GM19193 (cell line): ENCODE measurements around the gene SNED1.

Experiments used
- POLR2A ChIP-seq: IDR thresholded peaks from 4 replicates; pipeline ENCODE4 v1.6.1; 2011; ENCODE audit not compliant: insufficient read depth, insufficient read length; ENCODE audit errors: extremely low read depth

SNED1 gene

DNA sequence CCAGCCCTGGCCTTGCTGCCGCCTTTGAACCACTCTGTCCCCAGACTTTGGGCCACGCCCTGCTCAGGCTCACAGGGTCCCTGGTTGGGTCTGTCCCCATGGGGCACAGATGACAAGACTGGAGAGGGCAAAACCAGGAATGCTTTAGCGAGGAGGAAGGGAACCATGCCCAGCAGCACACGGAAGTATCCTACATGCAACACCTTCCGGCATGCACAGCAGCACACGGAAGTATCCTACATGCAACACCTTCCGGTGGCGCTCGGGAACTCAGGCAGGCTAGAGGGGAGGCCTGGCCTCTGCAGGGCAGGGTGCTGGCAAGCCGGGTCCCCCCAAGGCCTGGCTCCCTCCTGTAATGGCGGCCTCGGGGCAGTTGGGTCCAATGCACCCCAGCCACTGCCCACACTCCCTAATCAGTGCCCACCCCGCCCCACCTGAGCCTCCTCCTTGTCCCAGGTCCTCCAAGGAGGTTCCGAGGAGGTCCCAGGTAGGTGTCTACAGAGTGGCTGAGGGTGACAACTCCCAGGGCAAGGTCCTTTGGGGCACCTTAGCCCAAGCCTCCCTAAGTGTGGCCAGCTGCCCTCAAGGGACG is 33.6 kb upstream of the SNED1 start:
- TF ChIP-seq POLR2A, result no peak

DNA sequence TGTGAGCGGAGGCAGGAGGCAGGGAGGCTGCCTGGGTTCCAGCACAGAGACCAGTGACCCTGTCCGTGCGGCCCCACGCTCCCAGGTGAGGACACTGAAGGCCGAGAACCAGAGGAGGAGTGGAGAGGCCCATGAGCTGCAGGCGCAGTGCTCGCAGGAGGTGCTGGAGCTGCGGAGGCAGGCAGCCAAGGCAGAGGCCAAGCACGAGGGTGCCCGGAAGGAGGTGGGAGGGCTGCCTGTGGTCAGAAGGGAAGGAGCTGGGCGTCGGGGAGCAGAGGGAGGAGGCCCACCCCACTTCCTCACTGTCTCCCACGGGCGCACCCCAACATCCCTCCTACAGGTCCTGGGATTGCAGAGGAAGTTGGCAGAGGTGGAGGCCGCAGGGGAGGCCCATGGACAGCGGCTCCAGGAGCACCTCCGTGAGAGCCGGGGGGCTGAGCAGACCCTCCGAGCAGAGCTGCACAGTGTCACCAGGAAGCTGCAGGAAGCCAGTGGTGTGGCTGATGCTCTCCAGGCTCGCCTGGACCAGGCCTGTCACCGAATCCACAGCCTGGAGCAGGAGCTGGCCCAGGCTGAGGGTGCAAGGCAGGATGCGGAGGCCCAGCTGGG is 33.0 kb upstream of the SNED1 start:
- TF ChIP-seq POLR2A, result no peak

DNA sequence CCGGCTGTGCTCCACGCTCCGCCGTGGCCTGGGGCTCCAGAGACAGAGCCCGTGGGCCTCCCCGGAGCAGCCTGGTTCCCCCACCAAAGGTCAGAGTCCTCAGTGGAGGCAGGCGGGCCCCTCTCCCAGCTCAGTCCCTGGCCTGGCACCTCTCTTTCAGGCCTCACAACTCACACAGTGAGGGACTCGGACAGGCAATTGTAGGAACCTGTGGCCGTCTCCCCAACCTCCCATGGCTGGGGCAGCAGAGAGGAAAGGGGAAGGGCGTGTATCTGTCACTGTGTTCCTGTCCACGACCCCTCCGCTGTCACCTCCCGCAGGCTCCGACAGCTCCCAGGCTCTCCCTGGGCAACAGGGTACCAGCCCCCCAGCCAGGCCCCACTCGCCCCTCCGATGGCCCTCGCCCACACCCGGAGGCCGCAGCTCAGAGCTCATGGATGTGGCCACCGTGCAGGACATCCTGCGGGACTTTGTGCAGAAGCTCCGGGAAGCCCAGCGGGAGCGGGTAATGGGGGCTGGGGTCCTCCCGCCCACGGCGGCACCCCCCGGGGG is 32.4 kb upstream of the SNED1 start:
- no peak for TF ChIP-seq POLR2A

DNA sequence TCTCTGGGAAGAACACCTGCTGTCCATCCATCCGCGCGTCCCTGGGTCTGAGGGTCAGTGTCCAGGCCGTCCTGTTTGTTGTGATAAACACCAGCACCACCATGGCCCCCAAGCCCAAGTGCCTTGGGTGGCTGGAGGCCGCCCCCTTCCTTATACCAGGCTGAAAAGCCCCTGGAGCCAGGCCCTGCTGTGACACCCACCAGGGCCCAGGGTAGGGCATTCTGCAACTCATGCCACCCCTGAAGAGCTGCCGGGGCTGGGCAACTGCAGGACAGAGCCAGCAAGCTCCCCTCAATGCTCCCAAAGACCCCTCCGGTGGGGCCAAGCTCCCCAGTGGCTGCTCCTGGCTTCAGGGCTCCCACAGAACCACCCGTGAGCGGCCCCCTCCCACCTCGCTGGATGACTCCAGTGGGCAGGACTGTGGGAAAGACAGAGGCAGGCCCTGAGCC is 31.9 kb upstream of the SNED1 start:
- no peak for TF ChIP-seq POLR2A

DNA sequence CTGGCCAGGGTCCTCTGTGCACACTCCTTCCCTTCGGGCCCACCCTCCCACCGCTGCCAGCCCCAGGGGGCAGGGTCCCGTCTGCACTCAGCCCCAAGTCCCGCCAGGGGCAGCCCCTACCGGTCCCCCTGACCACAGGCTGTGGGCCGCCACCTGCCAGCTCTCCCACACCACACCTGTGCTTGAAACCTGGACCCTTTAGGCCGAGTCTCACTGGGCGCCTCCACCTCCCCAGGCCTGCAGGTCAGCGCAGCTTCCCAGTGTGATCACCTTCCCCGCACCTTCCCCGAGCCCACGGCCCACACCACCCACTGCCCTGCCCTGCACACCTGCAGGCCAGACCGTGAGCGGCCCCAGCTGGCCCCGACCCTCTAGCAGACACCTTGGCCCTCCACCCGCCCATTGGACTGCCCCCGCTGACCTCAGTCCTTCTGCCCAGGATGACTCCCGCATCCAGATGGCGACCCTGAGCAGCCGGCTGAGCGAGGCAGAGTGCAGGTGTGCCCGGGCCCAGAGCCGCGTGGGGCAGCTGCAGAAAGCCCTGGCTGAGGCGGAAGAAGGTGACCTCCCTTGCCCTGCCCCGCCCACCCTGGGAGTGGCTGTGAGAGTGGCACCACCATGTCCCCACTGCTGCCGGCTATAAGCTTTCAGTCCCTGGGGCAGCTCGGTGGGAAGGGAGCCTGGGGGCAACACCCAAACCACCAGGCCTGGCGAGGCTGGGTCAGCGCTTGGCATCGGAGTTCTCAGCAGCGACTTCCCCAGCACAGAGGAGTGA is 31.3 kb upstream of the SNED1 start:
- TF ChIP-seq POLR2A, result no peak

DNA sequence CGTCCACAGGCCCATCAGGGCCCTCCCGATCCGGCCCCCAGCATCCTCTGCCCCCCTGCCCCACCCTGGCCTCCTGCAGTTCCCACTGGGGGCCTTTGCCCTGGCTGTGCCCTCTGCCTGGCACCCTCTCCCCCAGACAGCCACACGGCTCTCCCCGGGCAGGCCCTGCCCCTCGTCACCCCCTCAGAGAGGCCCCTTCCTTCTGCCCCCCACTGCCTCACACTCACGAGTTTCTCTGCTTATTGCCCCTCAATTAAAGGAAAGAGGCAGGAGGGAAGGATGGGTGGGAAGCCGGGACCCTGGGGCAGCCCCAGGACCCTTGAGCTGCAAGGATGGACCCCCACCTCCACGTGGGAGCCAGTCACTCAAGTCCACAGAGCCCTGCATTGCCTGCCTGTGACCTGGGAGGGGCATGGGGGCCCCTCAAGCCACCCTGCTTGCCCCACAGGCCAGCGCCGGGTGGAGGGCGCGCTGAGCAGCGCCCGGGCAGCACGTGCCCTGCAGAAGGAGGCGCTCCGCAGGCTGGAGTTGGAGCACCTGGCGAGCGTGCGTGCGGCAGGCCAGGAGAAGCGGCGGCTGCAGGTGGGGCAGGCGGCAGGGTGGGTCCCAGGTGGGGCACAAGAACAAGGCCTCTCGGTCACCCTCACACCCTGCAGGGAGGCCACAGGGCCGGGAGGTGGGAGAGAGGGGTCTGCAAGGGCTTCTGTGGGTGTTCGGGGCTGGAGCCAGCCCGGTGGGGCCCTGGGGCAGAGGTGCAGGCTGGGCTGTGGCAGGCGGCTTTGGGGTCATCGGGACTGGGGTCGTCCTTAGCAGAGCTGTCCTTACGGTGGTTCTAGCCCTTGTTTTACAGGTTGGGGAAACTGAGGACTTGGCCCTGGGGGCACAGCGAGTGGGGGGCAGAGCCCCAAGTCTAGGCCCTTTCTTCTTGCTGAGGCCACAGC is 30.5 kb upstream of the SNED1 start:
- TF ChIP-seq POLR2A, result no peak

DNA sequence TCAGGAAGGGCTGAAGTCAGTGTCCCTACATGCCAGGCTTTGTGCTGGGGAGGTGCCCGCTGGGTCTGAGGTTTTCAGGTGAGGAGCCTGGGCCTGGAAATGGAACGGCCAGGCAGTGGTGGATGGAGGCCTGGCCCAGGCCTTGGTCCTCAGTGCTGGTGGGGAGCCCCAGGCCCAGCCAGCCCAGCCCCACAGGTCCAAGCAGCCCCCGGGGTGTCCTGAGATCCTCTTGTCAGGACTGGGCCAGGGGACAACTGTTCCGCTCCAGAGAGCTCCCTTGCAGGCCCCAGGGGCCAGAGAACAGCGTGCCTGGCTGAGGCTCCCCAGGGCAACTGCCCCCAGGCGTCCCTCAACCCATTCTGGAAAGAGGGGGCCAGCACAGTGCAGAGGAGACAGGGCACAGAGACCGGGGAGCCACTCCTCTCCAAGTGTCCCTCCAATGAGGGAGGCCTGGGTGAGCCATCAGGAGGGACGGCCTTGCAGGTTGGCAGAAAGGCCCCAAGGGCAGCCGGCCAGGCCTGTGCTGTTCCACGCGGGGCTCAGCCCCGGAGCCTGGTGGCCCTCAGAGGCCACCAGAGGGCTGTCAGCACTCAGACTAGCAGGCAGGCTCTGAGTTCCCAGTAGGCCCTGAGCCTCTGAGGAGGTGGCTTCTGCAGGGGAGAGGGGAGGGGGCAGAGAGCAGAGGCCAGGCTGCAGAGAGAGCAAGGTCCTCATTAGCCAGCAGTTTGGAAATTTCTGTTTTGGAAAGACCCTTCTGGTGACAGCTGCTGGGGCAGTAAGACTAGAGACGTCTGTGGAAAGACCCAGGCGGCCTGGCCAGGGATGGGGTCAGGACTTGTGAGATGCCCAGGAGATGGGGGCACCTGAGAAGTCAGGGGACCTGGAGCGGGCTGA is 29.4 kb upstream of the SNED1 start:
- TF ChIP-seq POLR2A, result no peak

DNA sequence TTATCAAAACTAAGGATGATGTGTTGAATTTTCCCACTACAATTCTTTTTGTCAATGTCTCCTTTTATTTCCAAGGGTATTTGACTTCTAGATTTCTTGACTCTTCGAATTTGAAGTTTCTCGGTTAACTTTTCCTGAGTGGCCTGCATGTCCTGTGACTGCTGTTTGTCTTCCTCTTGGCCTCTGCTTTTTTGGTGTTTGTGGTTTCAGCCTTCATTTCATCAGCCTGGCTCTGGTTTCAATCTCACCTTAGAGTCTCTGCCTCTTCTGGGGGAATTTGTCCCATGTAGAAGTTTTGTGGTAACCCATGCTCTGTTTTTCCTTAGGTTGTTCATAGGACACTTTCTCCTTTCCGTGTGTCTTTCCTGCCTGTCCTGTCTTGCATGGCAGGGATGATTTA is 28.3 kb upstream of the SNED1 start:
- TF ChIP-seq POLR2A, result no peak

DNA sequence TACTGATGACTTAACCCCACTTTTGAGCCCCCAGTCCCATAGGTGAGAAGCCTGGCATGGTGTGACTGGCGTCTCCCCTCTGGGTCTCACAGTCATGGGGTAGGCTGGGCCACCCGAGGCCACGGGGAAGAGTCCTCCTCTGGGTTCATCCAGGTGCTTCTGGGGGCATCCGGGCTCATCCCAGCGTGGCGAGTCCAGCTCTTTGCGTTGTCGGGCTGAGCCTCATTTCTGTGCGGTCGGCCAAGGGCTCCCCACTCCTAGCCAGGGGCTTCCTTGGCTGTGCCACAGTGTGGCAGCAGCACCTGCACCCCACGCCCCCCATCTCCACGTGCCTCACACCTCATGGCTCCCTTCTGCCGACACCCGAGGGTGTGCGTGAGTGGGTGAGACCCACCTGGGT is 27.6 kb upstream of the SNED1 start:
- TF ChIP-seq POLR2A, result no peak

DNA sequence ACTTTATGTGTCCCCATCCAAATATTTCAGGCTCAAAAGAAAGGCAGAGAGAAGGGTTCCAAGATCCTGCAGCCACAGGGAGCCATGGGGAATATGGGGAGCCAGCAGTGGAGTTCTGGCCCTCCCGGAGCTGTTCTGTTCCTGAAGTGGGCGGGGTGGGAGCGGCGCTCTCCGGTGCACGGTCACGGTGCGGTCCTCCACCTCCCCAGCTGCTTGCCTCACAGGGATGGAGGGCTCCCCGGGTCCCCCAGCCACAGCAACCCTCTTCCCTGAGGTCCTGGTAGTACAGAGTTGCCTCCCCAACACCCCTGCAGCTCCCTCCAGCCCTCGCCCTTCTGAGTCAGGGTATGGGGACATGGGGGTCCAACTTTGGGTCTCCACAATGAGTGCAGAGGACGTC is 26.2 kb upstream of the SNED1 start:
- TF ChIP-seq POLR2A, result no peak

DNA sequence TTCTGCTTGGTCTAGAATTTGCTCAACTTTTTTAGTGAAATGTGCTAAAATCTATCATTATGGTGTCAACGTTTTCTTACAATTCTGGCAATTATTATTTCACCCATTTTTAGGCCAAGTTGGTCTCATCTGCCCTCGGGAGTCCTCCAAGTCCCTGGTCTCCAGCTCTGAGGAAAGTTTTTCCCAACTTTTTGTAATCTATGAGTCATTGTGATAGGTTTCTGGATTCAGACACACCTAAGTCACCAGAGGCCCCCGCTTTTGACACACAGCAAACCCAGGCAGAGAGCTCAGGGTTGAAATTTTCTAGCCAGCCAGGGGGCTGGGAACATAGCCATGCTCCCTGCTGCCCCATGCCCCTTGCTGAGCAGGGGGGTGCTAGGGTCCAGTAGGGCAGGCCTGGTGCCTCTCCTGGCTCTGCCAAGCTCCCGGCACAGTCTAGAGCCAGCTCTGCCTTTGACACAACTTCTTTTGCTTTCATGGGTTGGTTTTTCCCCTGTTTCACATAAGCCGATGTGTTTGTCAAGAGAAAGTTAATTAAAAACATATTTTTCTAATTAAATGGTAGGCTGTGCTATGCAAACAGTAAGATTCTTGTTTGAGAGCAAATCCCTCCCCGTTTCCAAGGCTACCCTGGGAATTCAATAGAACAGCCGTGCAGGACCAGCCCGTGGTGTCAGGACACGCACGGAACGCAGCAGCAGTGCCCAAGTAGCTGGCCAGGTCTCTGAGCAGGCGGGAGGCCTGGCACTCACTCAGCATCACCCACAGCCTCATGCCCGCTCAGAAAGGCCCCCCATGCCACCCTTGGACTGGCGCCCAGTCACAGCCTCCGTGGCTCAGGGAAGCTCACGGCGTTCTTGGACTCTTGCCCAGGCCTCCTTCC is 25.5 kb upstream of the SNED1 start:
- no peak for TF ChIP-seq POLR2A

DNA sequence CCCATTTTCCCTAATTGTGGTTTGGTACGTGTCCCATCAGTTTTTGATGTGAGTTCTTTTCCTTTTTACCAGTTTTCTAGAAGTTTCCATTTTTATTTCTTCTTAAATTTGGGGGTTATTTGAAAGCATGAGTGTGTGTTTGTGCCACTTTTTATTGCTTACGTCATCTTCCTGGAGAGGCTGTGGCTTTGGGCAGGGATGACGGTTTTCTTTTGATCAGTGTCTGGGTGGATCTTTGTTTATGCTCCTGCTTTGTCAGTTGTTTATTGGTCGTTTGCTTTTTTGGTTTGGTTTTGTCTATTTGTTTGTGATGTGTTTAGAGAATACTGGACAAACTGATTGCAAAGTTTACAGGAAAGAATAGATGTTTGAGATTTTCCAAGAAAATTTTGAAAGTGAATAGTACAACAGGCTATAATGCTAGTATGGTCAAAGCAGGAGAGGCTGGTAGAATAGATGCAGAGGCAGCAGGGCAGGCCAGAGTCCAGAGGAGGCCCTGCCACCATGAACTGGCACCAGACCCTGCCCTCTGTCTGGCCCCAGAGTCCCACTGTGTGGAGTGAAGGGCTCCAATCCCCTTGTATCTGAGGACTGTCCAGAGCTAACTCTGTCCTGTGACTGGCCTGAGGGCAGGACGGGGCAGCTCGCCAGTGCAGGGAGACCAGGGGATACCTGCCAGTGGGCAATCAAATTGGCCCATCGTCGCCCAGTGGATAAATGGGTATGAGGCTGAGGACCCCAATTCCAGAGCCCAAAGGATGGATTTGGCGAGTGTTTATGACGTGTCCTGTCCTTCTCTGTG is 23.4 kb upstream of the SNED1 start:
- TF ChIP-seq POLR2A, result no peak
